IMR-90 (cell line): Measurements from ENCODE around the gene DCP2. TPM values are rescaled to one million over a fixed set of nuclear protein-coding genes. Genes with fewer than 3 reads are reported as not detected.

Experiments used
- ATAC-seq: fragments of 200-7000 bp; cut with Tn5 transposase; 2 replicates; pipeline ENCODE4 v1.9.1; 2020; ENCODE audit warnings: low read depth, mild to moderate bottlenecking, moderate library complexity
- BruUV-seq: library from RNA; stranded (reverse); fragments of 400-500 nt; replicated peaks from 2 replicates; lab custom pipeline; 2021; lab: Mats Ljungman, UMichigan
- CTCF ChIA-PET: fragments of 300-600 bp; formaldehyde crosslinking; extraction: SDS; loops from one replicate; lab custom pipeline; 2021; ENCODE audit warnings: antibody characterized with exemption; lab: Yijun Ruan, JAX
- POLR2A ChIA-PET: fragments of 300-600 bp; sonication (Branson Sonifier 250); formaldehyde crosslinking; loops from one replicate; lab custom pipeline; 2022; ENCODE audit warnings: antibody characterized with exemption; ENCODE audit not compliant: unreplicated experiment; lab: Charles Lee
- DNase-seq: peaks from one replicate; pipeline ENCODE4 v3.0.0; 2013
- H2AFZ ChIP-seq: replicated peaks from 2 replicates; pipeline ENCODE3; 2013; ENCODE audit warnings: low read length, mild to moderate bottlenecking; ENCODE audit not compliant: poor library complexity
- H2AK5ac ChIP-seq: 2 replicates; pipeline ENCODE4 v1.6.1; 2013; ENCODE audit warnings: low read depth, low read length, inconsistent platforms
- H2AK9ac ChIP-seq: replicated peaks from 2 replicates; pipeline ENCODE3; 2013; ENCODE audit warnings: mild to moderate bottlenecking, low read depth, low read length, moderate library complexity; ENCODE audit not compliant: poor library complexity
- H2BK120ac ChIP-seq: 2 replicates; pipeline ENCODE4 v1.6.1; 2013; ENCODE audit warnings: low read depth, low read length, inconsistent platforms
- H2BK15ac ChIP-seq: 3 replicates; pipeline ENCODE4 v1.6.1; 2013; ENCODE audit warnings: low read depth, low read length, inconsistent platforms
- H2BK20ac ChIP-seq: 2 replicates; pipeline ENCODE4 v1.6.1; 2013; ENCODE audit warnings: low read depth, mild to moderate bottlenecking, inconsistent platforms, low read length, moderate library complexity
- H2BK5ac ChIP-seq: 2 replicates; pipeline ENCODE4 v1.6.1; 2013; ENCODE audit warnings: mild to moderate bottlenecking, low read depth, low read length, inconsistent platforms; ENCODE audit not compliant: poor library complexity, severe bottlenecking
- H3K14ac ChIP-seq: replicated peaks from 2 replicates; pipeline ENCODE4 v1.6.1; 2013; ENCODE audit warnings: low read depth, low read length, inconsistent platforms
- H3K18ac ChIP-seq: 2 replicates; pipeline ENCODE4 v1.6.1; 2013; ENCODE audit warnings: low read depth, low read length, control low read depth
- H3K23ac ChIP-seq: 2 replicates; pipeline ENCODE4 v1.6.1; 2013; ENCODE audit warnings: low read depth, low read length, inconsistent platforms
- H3K27ac ChIP-seq: 2 replicates; pipeline ENCODE4 v1.5.1; 2013; ENCODE audit warnings: mild to moderate bottlenecking, control low read depth, low read length; ENCODE audit not compliant: insufficient read depth
- H3K27me3 ChIP-seq: 2 replicates; pipeline ENCODE4 v1.6.1; 2013; ENCODE audit warnings: low read length; ENCODE audit not compliant: control insufficient read depth, insufficient read depth
- H3K36me3 ChIP-seq: 2 replicates; pipeline ENCODE4 v1.6.1; 2013; ENCODE audit warnings: low read length, mixed read lengths; ENCODE audit not compliant: control insufficient read depth, insufficient read depth
- H3K4ac ChIP-seq: 2 replicates; pipeline ENCODE4 v1.6.1; 2013; ENCODE audit warnings: low read depth, low read length, inconsistent platforms
- H3K4me1 ChIP-seq: 2 replicates; pipeline ENCODE4 v1.6.1; 2013; ENCODE audit warnings: low read length, mixed read lengths; ENCODE audit not compliant: control insufficient read depth, insufficient read depth
- H3K4me2 ChIP-seq: 2 replicates; pipeline ENCODE4 v1.6.1; 2013; ENCODE audit warnings: low read depth, mild to moderate bottlenecking, control low read depth, low read length, moderate library complexity
- H3K4me3 ChIP-seq: 2 replicates; pipeline ENCODE4 v1.5.1; 2013; ENCODE audit warnings: low read depth, mild to moderate bottlenecking, control low read depth, low read length, moderate library complexity; ENCODE audit not compliant: insufficient read depth
- H3K56ac ChIP-seq: 2 replicates; pipeline ENCODE4 v1.6.1; 2013; ENCODE audit warnings: low read length, inconsistent platforms; ENCODE audit not compliant: insufficient read depth; ENCODE audit errors: extremely low read depth
- H3K79me1 ChIP-seq, 2 experiments: 2 replicates each; pipeline ENCODE4 v1.6.1; 2013; ENCODE audit warnings: low read length in 2 of 2, inconsistent platforms in 1 of 2, low read depth in 1 of 2
- H3K9ac ChIP-seq: 2 replicates; pipeline ENCODE4 v1.6.1; 2013; ENCODE audit warnings: low read depth, low read length, control low read depth
- H3K9me1 ChIP-seq: 2 replicates; pipeline ENCODE4 v1.6.1; 2013; ENCODE audit warnings: low read length, inconsistent platforms; ENCODE audit not compliant: insufficient read depth
- H3K9me3 ChIP-seq: 2 replicates; pipeline ENCODE4 v1.6.1; 2013; ENCODE audit warnings: low read length; ENCODE audit not compliant: control insufficient read depth, insufficient read depth
- H4K20me1 ChIP-seq: 2 replicates; pipeline ENCODE4 v1.6.1; 2013; ENCODE audit warnings: low read length, inconsistent platforms; ENCODE audit not compliant: insufficient read depth
- H4K5ac ChIP-seq: 2 replicates; pipeline ENCODE4 v1.6.1; 2013; ENCODE audit warnings: mild to moderate bottlenecking, low read depth, low read length, control low read depth
- H4K8ac ChIP-seq, 2 experiments: 2 replicates each; pipeline ENCODE4 v1.6.1; 2013; ENCODE audit warnings: low read depth in 2 of 2, low read length in 2 of 2, control low read depth in 1 of 2, inconsistent platforms in 1 of 2
- H4K91ac ChIP-seq: 2 replicates; pipeline ENCODE4 v1.6.1; 2013; ENCODE audit warnings: low read depth, low read length, inconsistent platforms; ENCODE audit not compliant: insufficient read depth
- BHLHE40 ChIP-seq: fragments of 150-350 bp; IDR thresholded peaks from 2 replicates; pipeline ENCODE4 v1.6.1; 2016; ENCODE audit warnings: mild to moderate bottlenecking, low read depth, low read length
- CEBPB ChIP-seq: IDR thresholded peaks from 2 replicates; pipeline ENCODE4 v1.6.1; 2012; ENCODE audit warnings: low read depth, low read length, improper control_type of control experiment
- CHD1 ChIP-seq: IDR thresholded peaks from 2 replicates; pipeline ENCODE4 v1.6.1; 2012; ENCODE audit warnings: low read depth, low read length, improper control_type of control experiment
- FOS ChIP-seq: fragments of 150-350 bp; IDR thresholded peaks from 2 replicates; pipeline ENCODE4 v1.6.1; 2016; ENCODE audit warnings: low read depth, low read length
- MAFK ChIP-seq: IDR thresholded peaks from 2 replicates; pipeline ENCODE4 v1.6.1; 2012; ENCODE audit warnings: low read depth, low read length, improper control_type of control experiment
- MAZ ChIP-seq: IDR thresholded peaks from 2 replicates; pipeline ENCODE4 v1.6.1; 2012; ENCODE audit warnings: low read depth, mild to moderate bottlenecking, low read length, improper control_type of control experiment, moderate library complexity, borderline replicate concordance
- MXI1 ChIP-seq: IDR thresholded peaks from 2 replicates; pipeline ENCODE4 v1.6.1; 2012; ENCODE audit warnings: low read depth, mild to moderate bottlenecking, low read length, moderate library complexity, borderline replicate concordance
- NFE2L2 ChIP-seq: fragments of 150-350 bp; IDR thresholded peaks from 2 replicates; pipeline ENCODE4 v1.6.1; 2016; ENCODE audit warnings: low read depth, mild to moderate bottlenecking, low read length
- POLR2A ChIP-seq: IDR thresholded peaks from 2 replicates; pipeline ENCODE4 v1.6.1; 2012; ENCODE audit warnings: mild to moderate bottlenecking, low read depth, low read length
- RAD21 ChIP-seq: IDR thresholded peaks from 2 replicates; pipeline ENCODE4 v1.6.1; 2012; ENCODE audit warnings: low read length, improper control_type of control experiment
- RCOR1 ChIP-seq: IDR thresholded peaks from 2 replicates; pipeline ENCODE4 v1.6.1; 2012; ENCODE audit warnings: mild to moderate bottlenecking, low read length, improper control_type of control experiment; ENCODE audit not compliant: insufficient replicate concordance
- RFX5 ChIP-seq: IDR thresholded peaks from 2 replicates; pipeline ENCODE4 v1.8.0; 2012; ENCODE audit warnings: low read depth, mild to moderate bottlenecking, low read length, moderate library complexity
- SMC3 ChIP-seq: fragments of 150-350 bp; IDR thresholded peaks from 2 replicates; pipeline ENCODE4 v1.6.1; 2016; ENCODE audit warnings: low read depth, mild to moderate bottlenecking, antibody characterized with exemption, low read length, moderate library complexity
- WGBS, 2 experiments: methylation state at CpG; one replicate each; pipeline versions ENCODE4 v1.1.5 to v1.1.7; 2013; ENCODE audit warnings: missing lambda C conversion rate in 2 of 2; ENCODE audit not compliant: insufficient read length in 1 of 2; ENCODE audit errors: extremely low coverage in 2 of 2; 5-methylcytosine and 5-hydroxymethylcytosine counted together
- dilution Hi-C: fragments of 300-500 bp; cut with HindIII; formaldehyde crosslinking; loops from one replicate; pipeline ENCODE4 v1.14.3; 2018; ENCODE audit warnings: low sequenced_read_pairs; ENCODE audit not compliant: unreplicated experiment
- in situ Hi-C: fragments of 300-500 bp; cut with MboI; formaldehyde crosslinking; loops from 3 replicates; pipeline ENCODE4 v1.14.3; 2019; ENCODE audit warnings: low sequenced_read_pairs, inconsistent platforms, mixed read lengths
- intact Hi-C: fragments of 100-400 bp; cut with micrococcal nuclease; formaldehyde crosslinking; loops from 2 replicates; pipeline ENCODE4 v1.10.0; 2022
- polyA plus RNA-seq, 3 experiments: library from polyadenylated mRNA; depleted of rRNA; stranded (reverse); fragments of >200 nt; gene quantifications; 2 replicates each; pipeline ENCODE4 v1.2.3, GENCODE V29; 2012; ENCODE audit warnings: low replicate concordance in 1 of 3
- total RNA-seq: library from RNA; depleted of rRNA; stranded (reverse); fragments of >200 nt; gene quantifications from 2 replicates; pipeline ENCODE4 v1.2.3, GENCODE V29; 2012
- TF ChIP-seq, protein P1 (sequence below): fragments of 150-350 bp; IDR thresholded peaks from 2 replicates; pipeline ENCODE4 v1.6.1; 2017; ENCODE audit warnings: mild to moderate bottlenecking, antibody characterized with exemption, low read length, low read depth
- TF ChIP-seq, protein P2 (sequence below): conservative IDR thresholded peaks from 2 replicates; pipeline ENCODE4 v1.5.1; 2012; ENCODE audit warnings: mild to moderate bottlenecking, low read depth, low read length, improper control_type of control experiment
- TF ChIP-seq, protein P3 (sequence below): fragments of 150-350 bp; IDR thresholded peaks from 2 replicates; pipeline ENCODE4 v1.6.1; 2016; ENCODE audit warnings: low read depth, mild to moderate bottlenecking, low read length, moderate library complexity, borderline replicate concordance

DCP2 gene
- total and polyA plus RNA-seq, 2 of the 4 experiments (the other 2 are of a cell fraction) = 6.9 to 18.6 TPM

DNA sequence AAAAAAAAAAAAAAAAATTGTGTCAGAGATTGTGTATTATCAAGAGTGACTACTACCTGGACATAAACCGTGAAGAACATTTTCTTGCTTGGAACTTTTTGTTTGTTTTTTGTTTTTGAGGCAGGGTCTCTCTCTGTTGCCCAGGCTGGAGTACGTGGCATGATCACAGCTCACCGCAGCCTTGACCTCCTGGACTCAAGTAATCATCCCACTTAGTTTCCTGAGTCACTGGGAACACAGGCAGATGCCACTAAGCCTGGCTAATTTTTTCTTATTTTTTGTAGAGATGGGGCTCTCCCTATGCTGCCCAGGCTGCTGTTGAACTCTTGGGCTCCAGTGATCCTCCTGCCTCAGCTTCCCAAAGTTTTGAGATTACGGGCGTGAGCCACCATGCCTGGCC lies 25.8 kb downstream of the DCP2 start:
- dilution Hi-C loops = no loop called here

More for the DNA sequence above, 25.8 kb downstream of the DCP2 start:
- H3K4me2 ChIP-seq = no peak overlapping the region
- H2BK15ac ChIP-seq = no peak overlapping the region
- H4K91ac ChIP-seq = no peak overlapping the region
- H3K36me3 ChIP-seq = peaks cover 24% of the 10 kb centered on the region
- H3K27ac ChIP-seq = no peak overlapping the region
- no peak overlapping the region for H3K23ac ChIP-seq
- in situ Hi-C loops (no loop called here), intact Hi-C loops (no loop called here)
- no peak for ATAC-seq
- no peaks in the 10 kb centered on the region for H3K9me3 ChIP-seq
- WGBS, 2 experiments = 100% methylated on average over 2 of the region's 5 CpGs; no CpG with 5 or more reads in 1 of the 2 experiments
- no peaks in the 10 kb centered on the region for H3K9me1 ChIP-seq
- H2BK120ac ChIP-seq = no peak overlapping the region
- ChIA-PET CTCF (interaction anchor here (0.7 kb wide), 2 partner anchors 274 to 1747 kb away, joined by 3 to 7 read pairs; no protein-coding TSS in a partner anchor), POLR2A (no interaction called here)
- no peak overlapping the region for H2BK5ac ChIP-seq
- H3K18ac ChIP-seq = no peak overlapping the region
- H4K5ac ChIP-seq = no peak overlapping the region
- TF ChIP-seq, protein P1, sequence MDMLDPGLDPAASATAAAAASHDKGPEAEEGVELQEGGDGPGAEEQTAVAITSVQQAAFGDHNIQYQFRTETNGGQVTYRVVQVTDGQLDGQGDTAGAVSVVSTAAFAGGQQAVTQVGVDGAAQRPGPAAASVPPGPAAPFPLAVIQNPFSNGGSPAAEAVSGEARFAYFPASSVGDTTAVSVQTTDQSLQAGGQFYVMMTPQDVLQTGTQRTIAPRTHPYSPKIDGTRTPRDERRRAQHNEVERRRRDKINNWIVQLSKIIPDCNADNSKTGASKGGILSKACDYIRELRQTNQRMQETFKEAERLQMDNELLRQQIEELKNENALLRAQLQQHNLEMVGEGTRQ = no peak
- TF ChIP-seq BHLHE40 = no peak
- TF ChIP-seq RAD21 = no peak
- TF ChIP-seq SMC3 = no peak
- TF ChIP-seq RCOR1 = no peak
- no peak for TF ChIP-seq CHD1
- TF ChIP-seq FOS = no peak
- TF ChIP-seq POLR2A = no peak
- TF ChIP-seq MAFK = no peak
- no peak for TF ChIP-seq MXI1
- TF ChIP-seq CEBPB = no peak
- no peak for TF ChIP-seq NFE2L2
- TF ChIP-seq, protein P2, sequence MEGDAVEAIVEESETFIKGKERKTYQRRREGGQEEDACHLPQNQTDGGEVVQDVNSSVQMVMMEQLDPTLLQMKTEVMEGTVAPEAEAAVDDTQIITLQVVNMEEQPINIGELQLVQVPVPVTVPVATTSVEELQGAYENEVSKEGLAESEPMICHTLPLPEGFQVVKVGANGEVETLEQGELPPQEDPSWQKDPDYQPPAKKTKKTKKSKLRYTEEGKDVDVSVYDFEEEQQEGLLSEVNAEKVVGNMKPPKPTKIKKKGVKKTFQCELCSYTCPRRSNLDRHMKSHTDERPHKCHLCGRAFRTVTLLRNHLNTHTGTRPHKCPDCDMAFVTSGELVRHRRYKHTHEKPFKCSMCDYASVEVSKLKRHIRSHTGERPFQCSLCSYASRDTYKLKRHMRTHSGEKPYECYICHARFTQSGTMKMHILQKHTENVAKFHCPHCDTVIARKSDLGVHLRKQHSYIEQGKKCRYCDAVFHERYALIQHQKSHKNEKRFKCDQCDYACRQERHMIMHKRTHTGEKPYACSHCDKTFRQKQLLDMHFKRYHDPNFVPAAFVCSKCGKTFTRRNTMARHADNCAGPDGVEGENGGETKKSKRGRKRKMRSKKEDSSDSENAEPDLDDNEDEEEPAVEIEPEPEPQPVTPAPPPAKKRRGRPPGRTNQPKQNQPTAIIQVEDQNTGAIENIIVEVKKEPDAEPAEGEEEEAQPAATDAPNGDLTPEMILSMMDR = no peak
- TF ChIP-seq RFX5 = no peak
- no peak for TF ChIP-seq MAZ
- TF ChIP-seq, protein P3, sequence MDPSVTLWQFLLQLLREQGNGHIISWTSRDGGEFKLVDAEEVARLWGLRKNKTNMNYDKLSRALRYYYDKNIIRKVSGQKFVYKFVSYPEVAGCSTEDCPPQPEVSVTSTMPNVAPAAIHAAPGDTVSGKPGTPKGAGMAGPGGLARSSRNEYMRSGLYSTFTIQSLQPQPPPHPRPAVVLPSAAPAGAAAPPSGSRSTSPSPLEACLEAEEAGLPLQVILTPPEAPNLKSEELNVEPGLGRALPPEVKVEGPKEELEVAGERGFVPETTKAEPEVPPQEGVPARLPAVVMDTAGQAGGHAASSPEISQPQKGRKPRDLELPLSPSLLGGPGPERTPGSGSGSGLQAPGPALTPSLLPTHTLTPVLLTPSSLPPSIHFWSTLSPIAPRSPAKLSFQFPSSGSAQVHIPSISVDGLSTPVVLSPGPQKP = no peak
- H4K8ac ChIP-seq = no peak overlapping the region
- H2AFZ ChIP-seq = no peak overlapping the region
- H3K27me3 ChIP-seq = no peaks in the 10 kb centered on the region
- H3K9ac ChIP-seq = no peak overlapping the region
- no peak overlapping the region for H3K14ac ChIP-seq
- no peak for DNase-seq
- H3K4ac ChIP-seq = no peak overlapping the region
- 0 out of 2 replicates have a peak, but pooled peaks cover 6% of the 10 kb centered on the region for H3K4me1 ChIP-seq
- H2AK5ac ChIP-seq = no peak overlapping the region
- no peak overlapping the region for H2AK9ac ChIP-seq
- H2BK20ac ChIP-seq = no peak overlapping the region
- H3K56ac ChIP-seq = no peak overlapping the region
- BruUV-seq = no TSS peak
- H4K20me1 ChIP-seq = no peaks in the 10 kb centered on the region
- no peak overlapping the region for H3K4me3 ChIP-seq
- peaks cover 26 to 46% of the 10 kb centered on the region in 2 experiments for H3K79me1 ChIP-seq
